Hepatocyte (in vitro differentiated cells): ENCODE results near the gene HTRA1. TPM values are rescaled to one million over a fixed set of nuclear protein-coding genes. Genes with fewer than 3 reads are reported as not detected.

Source experiments
- DNase-seq: peaks from one replicate; pipeline ENCODE4 v3.0.0-alpha.2; 2016; ENCODE audit warnings: low spot score
- H2AFZ ChIP-seq: fragments of 200-600 bp; sonication (generic); 2 replicates; pipeline ENCODE4 v1.6.0; 2016; ENCODE audit warnings: antibody characterized with exemption, mild to moderate bottlenecking
- H3K27ac ChIP-seq: fragments of 200-600 bp; sonication (generic); 2 replicates; pipeline ENCODE4 v1.5.1; 2016; ENCODE audit warnings: mild to moderate bottlenecking
- H3K27me3 ChIP-seq: fragments of 200-600 bp; sonication (generic); 2 replicates; pipeline ENCODE4 v1.6.1; 2016
- H3K36me3 ChIP-seq: fragments of 200-600 bp; sonication (generic); replicated peaks from 2 replicates; pipeline ENCODE4 v1.5.1; 2016; ENCODE audit warnings: low read depth; ENCODE audit not compliant: insufficient read depth
- H3K4me1 ChIP-seq: fragments of 200-600 bp; sonication (generic); 2 replicates; pipeline ENCODE4 v1.5.1; 2016; ENCODE audit warnings: mild to moderate bottlenecking, moderate library complexity; ENCODE audit not compliant: insufficient read depth
- H3K4me2 ChIP-seq: fragments of 200-600 bp; sonication (generic); 2 replicates; pipeline ENCODE4 v1.6.0; 2016
- H3K4me3 ChIP-seq: fragments of 200-600 bp; sonication (generic); 2 replicates; pipeline ENCODE4 v1.5.1; 2016; ENCODE audit warnings: mild to moderate bottlenecking
- H3K79me2 ChIP-seq: fragments of 200-600 bp; sonication (generic); 2 replicates; pipeline ENCODE4 v1.6.0; 2017; ENCODE audit warnings: mild to moderate bottlenecking
- H3K9me2 ChIP-seq: fragments of 200-600 bp; sonication (generic); replicated peaks from 2 replicates; pipeline ENCODE4 v1.6.0; 2017; ENCODE audit warnings: mild to moderate bottlenecking; ENCODE audit not compliant: insufficient read depth
- H3K9me3 ChIP-seq: fragments of 200-600 bp; sonication (generic); 2 replicates; pipeline ENCODE4 v1.5.1; 2016; ENCODE audit warnings: low read depth, mild to moderate bottlenecking
- H4K20me1 ChIP-seq: fragments of 200-600 bp; sonication (generic); 2 replicates; pipeline ENCODE4 v1.6.0; 2016; ENCODE audit warnings: mild to moderate bottlenecking; ENCODE audit not compliant: insufficient read depth, poor library complexity, severe bottlenecking
- EZH2 ChIP-seq: fragments of 200-600 bp; sonication (generic); IDR thresholded peaks from 2 replicates; pipeline ENCODE4 v1.6.1; 2016; ENCODE audit warnings: antibody characterized with exemption, mild to moderate bottlenecking, borderline replicate concordance
- EZH2phosphoT487 ChIP-seq: fragments of 200-600 bp; sonication (generic); IDR thresholded peaks from one replicate; pipeline ENCODE4 v1.6.1; 2018; ENCODE audit warnings: antibody characterized with exemption, mild to moderate bottlenecking, low read depth, moderate library complexity; ENCODE audit not compliant: unreplicated experiment, severe bottlenecking
- WGBS: methylation state at CpG from one replicate; pipeline ENCODE4 v1.1.6; 2016; ENCODE audit warnings: low lambda C conversion rate; ENCODE audit errors: missing lambda C conversion rate; 5-methylcytosine and 5-hydroxymethylcytosine counted together
- polyA plus RNA-seq: library from polyadenylated mRNA; unstranded; fragments of >200 nt; fragmentation: Nextera tagmentation; extraction: Ambion mirVana; gene quantifications from 2 replicates; pipeline ENCODE4 v1.2.1, GENCODE V29; 2016
- total RNA-seq: library from RNA; depleted of rRNA; stranded (reverse); fragments of >200 nt; gene quantifications from 2 replicates; pipeline ENCODE4 v1.2.3, GENCODE V29; 2014
- TF ChIP-seq, protein P1 (sequence below): fragments of 200-600 bp; sonication (generic); IDR thresholded peaks from 2 replicates; pipeline ENCODE4 v1.5.1; 2016; ENCODE audit warnings: antibody characterized with exemption, mild to moderate bottlenecking; ENCODE audit not compliant: poor library complexity

The HTRA1 gene
- total and polyA plus RNA-seq, 2 experiments from 2014 or later, result 91.9 to 160 TPM

GRCh38 chr10:122449153-122449552 is 12.2 kb upstream of the HTRA1 start:
- no peak overlapping the region for H3K4me2 ChIP-seq
- no peaks in the 10 kb centered on the region for H3K9me3 ChIP-seq
- DNase-seq, result no peak
- H3K79me2 ChIP-seq, result no peaks in the 10 kb centered on the region
- 72% methylated on average over 4 of the region's 4 CpGs for WGBS
- no peak overlapping the region for H3K4me3 ChIP-seq
- no peaks in the 10 kb centered on the region for H3K27me3 ChIP-seq
- H3K36me3 ChIP-seq, result no peaks in the 10 kb centered on the region
- H3K9me2 ChIP-seq, result no peaks in the 10 kb centered on the region
- TF ChIP-seq, protein P1, sequence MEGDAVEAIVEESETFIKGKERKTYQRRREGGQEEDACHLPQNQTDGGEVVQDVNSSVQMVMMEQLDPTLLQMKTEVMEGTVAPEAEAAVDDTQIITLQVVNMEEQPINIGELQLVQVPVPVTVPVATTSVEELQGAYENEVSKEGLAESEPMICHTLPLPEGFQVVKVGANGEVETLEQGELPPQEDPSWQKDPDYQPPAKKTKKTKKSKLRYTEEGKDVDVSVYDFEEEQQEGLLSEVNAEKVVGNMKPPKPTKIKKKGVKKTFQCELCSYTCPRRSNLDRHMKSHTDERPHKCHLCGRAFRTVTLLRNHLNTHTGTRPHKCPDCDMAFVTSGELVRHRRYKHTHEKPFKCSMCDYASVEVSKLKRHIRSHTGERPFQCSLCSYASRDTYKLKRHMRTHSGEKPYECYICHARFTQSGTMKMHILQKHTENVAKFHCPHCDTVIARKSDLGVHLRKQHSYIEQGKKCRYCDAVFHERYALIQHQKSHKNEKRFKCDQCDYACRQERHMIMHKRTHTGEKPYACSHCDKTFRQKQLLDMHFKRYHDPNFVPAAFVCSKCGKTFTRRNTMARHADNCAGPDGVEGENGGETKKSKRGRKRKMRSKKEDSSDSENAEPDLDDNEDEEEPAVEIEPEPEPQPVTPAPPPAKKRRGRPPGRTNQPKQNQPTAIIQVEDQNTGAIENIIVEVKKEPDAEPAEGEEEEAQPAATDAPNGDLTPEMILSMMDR, result no peak
- TF ChIP-seq EZH2phosphoT487 (no peak), EZH2 (no peak)
- H4K20me1 ChIP-seq, result no peaks in the 10 kb centered on the region
- peaks cover 13% of the 10 kb centered on the region for H3K4me1 ChIP-seq
- H2AFZ ChIP-seq, result no peak overlapping the region
- no peak overlapping the region for H3K27ac ChIP-seq

GRCh38 chr10:122450353-122450990 is 10.9 kb upstream of the HTRA1 start:
- Histone ChIP-seq H3K27ac (no peak overlapping the region), H3K27me3 (no peaks in the 10 kb centered on the region), H3K4me1 (peaks cover 13% of the 10 kb centered on the region), H3K9me2 (no peaks in the 10 kb centered on the region), H2AFZ (no peak overlapping the region), H3K79me2 (no peaks in the 10 kb centered on the region), H3K36me3 (no peaks in the 10 kb centered on the region), H4K20me1 (no peaks in the 10 kb centered on the region), H3K4me3 (no peak overlapping the region), H3K4me2 (no peak overlapping the region), H3K9me3 (no peaks in the 10 kb centered on the region)
- TF ChIP-seq EZH2phosphoT487, result no peak
- WGBS, result 81% methylated on average over 14 of the region's 14 CpGs
- DNase-seq, result no peak

- Histone ChIP-seq H3K36me3 (no peaks in the 10 kb centered on the region), H3K9me2 (no peaks in the 10 kb centered on the region), H4K20me1 (no peaks in the 10 kb centered on the region), H3K27ac (no peak overlapping the region), H3K4me3 (no peak overlapping the region), H3K9me3 (no peaks in the 10 kb centered on the region), H2AFZ (no peak overlapping the region), H3K79me2 (no peaks in the 10 kb centered on the region), H3K4me2 (no peak overlapping the region), H3K27me3 (peaks cover 2% of the 10 kb centered on the region), H3K4me1 (peaks cover 9% of the 10 kb centered on the region)
- 74% methylated on average over 3 of the region's 3 CpGs for WGBS
- DNase-seq, result no peak
- TF ChIP-seq, protein P1, result no peak
- TF ChIP-seq EZH2, result no peak
- no peak for TF ChIP-seq EZH2phosphoT487
These were observed 7.3 kb upstream of the HTRA1 start for GRCh38 chr10:122454071-122454470.

DNA sequence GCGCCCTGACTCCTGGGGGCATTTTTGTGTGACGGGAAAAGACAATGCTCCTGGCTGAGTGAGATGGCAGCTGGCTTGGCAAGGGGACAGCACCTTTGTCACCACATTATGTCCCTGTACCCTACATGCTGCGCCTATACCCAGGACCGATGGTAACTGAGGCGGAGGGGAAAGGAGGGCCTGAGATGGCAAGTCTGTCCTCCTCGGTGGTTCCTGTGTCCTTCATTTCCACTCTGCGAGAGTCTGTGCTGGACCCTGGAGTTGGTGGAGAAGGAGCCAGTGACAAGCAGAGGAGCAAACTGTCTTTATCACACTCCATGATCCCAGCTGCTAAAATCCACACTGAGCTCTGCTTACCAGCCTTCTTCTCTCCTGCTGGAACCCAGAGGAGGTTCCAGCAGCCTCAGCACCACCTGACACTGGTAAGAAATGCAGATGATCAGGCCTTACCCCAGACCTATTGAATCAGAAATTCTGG is 6.7 kb upstream of the HTRA1 start, which contains the start of gene ARMS2:
TSS of gene ARMS2 (plus strand) at position 51 of the 478 bp plus-strand sequence. CDS start at position 126, 75 bp downstream.
- no peaks in the 10 kb centered on the region for H4K20me1 ChIP-seq

More for the DNA sequence above, 6.7 kb upstream of the HTRA1 start, which contains the start of gene ARMS2:
- H3K27me3 ChIP-seq, result peaks cover 7% of the 10 kb centered on the region
- H3K27ac ChIP-seq, result no peak within 1 kb of the TSS
- H3K4me2 ChIP-seq, result no peak within 1 kb of the TSS
- no peak within 1 kb of the TSS for H2AFZ ChIP-seq
- no peaks in the 10 kb centered on the region for H3K36me3 ChIP-seq
- TF ChIP-seq, protein P1, result no peak
- TF ChIP-seq EZH2 (no peak), EZH2phosphoT487 (no peak)
- no peaks in the 10 kb centered on the region for H3K9me2 ChIP-seq
- no peak for DNase-seq
- no peaks in the 10 kb centered on the region for H3K79me2 ChIP-seq
- H3K4me3 ChIP-seq, result no peak within 1 kb of the TSS
- WGBS, result 91% methylated on average over 7 of the region's 7 CpGs
- H3K4me1 ChIP-seq, result peaks cover 6% of the 10 kb centered on the region
- no peaks in the 10 kb centered on the region for H3K9me3 ChIP-seq
